NCI-H2227 (cell line): Measurements from ENCODE around the gene DNAH17.

Experiments used
- DNase-seq: peaks from one replicate; lab custom pipeline; 2025; ENCODE audit not compliant: unreplicated experiment; lab: John Stamatoyannopoulos, UW

Gene DNAH17

GRCh38 chr17:78377858-78378224 lies 199.4 kb downstream of the DNAH17 start:
- no peak for DNase-seq

DNA sequence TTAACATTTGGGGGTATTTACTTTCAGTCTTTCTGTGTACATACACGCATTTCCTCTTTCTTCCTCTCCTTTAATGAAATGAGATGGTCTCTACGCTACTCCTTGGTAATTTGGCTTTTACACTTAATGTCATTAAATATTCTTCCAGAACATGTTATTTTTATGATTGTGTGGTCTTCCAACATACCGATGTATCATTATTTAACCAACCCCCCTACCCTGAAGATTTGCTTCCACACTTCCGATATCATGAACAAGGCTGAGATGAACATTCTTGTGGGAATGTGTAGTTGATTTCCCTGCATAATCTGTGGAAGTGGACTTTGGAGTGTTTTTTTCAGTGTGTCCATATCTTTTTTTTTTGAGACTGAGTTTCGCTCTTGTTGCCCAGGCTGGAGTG lies 201.0 kb downstream of the DNAH17 start:
- no peak for DNase-seq

DNA sequence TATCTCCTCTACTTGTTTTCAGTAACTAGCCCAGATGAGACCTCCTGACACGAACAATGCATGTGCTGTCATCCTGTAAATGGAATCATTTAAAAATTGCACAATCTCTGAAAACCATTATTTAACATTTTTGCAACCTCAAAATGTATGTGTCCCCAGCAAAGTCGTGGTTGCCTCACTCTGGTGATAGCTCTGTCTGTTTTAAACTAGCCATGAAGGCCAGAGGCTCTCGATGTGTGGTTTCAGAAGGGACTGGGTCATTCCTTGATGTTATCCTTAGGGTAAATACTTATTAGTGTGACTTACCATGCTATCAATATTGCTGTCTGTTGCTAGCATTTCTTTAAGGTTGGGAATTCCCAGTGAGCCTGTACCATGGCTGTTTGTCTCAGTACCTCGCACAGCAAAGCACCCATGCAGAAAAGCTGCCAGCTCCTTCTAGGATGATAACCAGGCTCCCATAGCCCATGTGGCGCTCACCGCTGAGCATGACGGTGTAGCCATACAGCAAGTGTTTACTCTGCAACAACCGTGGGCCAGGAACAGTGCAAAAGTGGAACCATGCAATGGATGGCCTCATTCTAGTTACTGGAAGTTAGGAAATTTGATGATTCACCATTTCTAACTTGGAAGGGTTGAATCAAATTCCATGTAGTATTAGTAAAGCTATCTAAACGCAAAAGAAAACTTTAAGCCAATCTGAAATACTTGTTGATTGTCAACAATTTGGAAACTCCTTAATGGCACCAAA lies 201.6 kb downstream of the DNAH17 start:
- DNase-seq: no peak

DNA sequence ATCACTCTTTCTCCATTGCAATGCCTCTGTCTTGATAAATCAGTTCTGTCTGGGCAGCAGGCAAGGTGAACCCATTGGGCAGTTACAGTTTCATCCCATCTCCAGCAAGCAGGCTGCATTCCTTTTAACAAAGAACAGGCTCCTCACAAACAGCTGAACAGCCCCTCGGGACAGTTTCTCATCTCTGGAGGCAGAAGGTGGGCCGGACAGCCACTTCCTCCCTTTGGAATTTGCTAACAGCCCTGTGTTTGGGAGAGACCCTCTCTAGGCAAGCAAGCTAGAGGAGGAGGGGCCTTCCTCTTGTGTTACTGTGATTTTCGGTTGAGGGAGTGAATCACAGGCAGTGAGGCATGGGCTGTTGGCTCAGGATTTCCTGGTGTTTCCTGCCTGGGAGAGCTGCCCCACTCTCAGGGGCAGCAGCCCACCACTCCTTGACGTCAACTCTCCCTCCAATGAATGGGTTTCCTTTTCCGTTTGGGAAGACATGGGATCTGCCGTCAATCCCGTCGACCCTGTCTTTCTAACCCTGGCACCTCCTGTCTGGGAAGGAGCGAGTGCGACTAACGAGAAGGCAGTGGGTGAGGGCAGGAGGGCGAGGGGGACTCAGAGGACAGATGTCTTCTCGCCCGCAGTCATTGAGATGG lies 202.4 kb downstream of the DNAH17 start:
- DNase-seq: no peak

- DNase-seq: no peak
These were observed 203.0 kb downstream of the DNAH17 start for GRCh38 chr17:78374189-78374588.
